ENCODE measurements around the gene OR8B8. TPM values are rescaled to one million over a fixed set of nuclear protein-coding genes. Genes with fewer than 3 reads are reported as not detected.

Gene OR8B8
- total RNA-seq, 1 experiment from 2014 or later = not detected

GRCh38 chr11:124493016-124493655 is 47.6 kb upstream of the OR8B8 start:
- H4K20me1 ChIP-seq (ENCODE audit: insufficient read depth) = no peaks in the 10 kb centered on the region
- H3K27ac ChIP-seq (ENCODE audit: low read depth, low read length) = no peak overlapping the region
- H3K79me2 ChIP-seq (ENCODE audit: insufficient read depth, low read length) = no peaks in the 10 kb centered on the region
- intact Hi-C loops (cut with micrococcal nuclease) = no loop called here
- H3K4me1 ChIP-seq (ENCODE audit: control insufficient read depth in 1 of 2, insufficient read depth in 2 of 2, low read length in 2 of 2) = no peaks in the 10 kb centered on the region
- no peak overlapping the region for H3K4me3 ChIP-seq (replicated peaks in 1 of 2; ENCODE audit: low read depth in 1 of 2, low read length in 2 of 2)
- no peaks in the 10 kb centered on the region for H3K9me2 ChIP-seq (ENCODE audit: insufficient read depth)
- DNase-seq (ENCODE audit: low read depth, low spot score) (no peak), ATAC-seq (no peak)
- H3K27me3 ChIP-seq (ENCODE audit: insufficient read depth, low read length) = peaks cover 52% of the 10 kb centered on the region
- no peak overlapping the region for H2AFZ ChIP-seq (ENCODE audit: low read depth, low read length, poor library complexity, severe bottlenecking)
- TF ChIP-seq ZBTB33 (IDR thresholded peaks at IDR 0.05; ENCODE audit: extremely low read depth, insufficient replicate concordance, low read length) (no peak), YY1 (IDR thresholded peaks at IDR 0.05; ENCODE audit: extremely low read depth, insufficient replicate concordance, low read depth, low read length) (no peak), RAD21 (IDR thresholded peaks at IDR 0.05; ENCODE audit: low read depth) (no peak), ZNF274 (IDR thresholded peaks at IDR 0.05; ENCODE audit: low read depth, low read length) (no peak), SRF (IDR thresholded peaks at IDR 0.05; ENCODE audit: low read depth) (no peak), ATF3 (IDR thresholded peaks at IDR 0.05) (no peak), ELF1 (IDR thresholded peaks at IDR 0.05; ENCODE audit: borderline replicate concordance, low read depth) (no peak), FOSL1 (IDR thresholded peaks at IDR 0.05; ENCODE audit: low read depth) (no peak)
- POLR2A ChIA-PET = no interaction called here
- RAD21 ChIA-PET (ENCODE audit: low non-redundant PET in 1 of 2, low total read pairs in 2 of 2, uncharacterized antibody in 2 of 2, unreplicated experiment in 2 of 2) = no interaction called here
- no peaks in the 10 kb centered on the region for H3K9me3 ChIP-seq (ENCODE audit: control insufficient read depth in 1 of 2, insufficient read depth in 1 of 2, low read depth in 1 of 2, low read length in 2 of 2)
- no peak overlapping the region for H3K9ac ChIP-seq (ENCODE audit: low read length)
- CTCF ChIA-PET = no interaction called here
- no TSS peak for BruUV-seq (replicated peaks)
- no peak overlapping the region for H3K4me2 ChIP-seq (ENCODE audit: low read length)
- no peaks in the 10 kb centered on the region for H3K36me3 ChIP-seq (ENCODE audit: control insufficient read depth in 1 of 2, insufficient read depth in 2 of 2, low read length in 2 of 2)

Data from HCT116 (cell line).